Measurements from ENCODE around the gene CD68.
"Not testable (repeated sequence)": the region's sequence is repeated elsewhere in the genome, so short reads cannot be mapped to it uniquely, and the experiment has no call there.

CD68 gene

DNA sequence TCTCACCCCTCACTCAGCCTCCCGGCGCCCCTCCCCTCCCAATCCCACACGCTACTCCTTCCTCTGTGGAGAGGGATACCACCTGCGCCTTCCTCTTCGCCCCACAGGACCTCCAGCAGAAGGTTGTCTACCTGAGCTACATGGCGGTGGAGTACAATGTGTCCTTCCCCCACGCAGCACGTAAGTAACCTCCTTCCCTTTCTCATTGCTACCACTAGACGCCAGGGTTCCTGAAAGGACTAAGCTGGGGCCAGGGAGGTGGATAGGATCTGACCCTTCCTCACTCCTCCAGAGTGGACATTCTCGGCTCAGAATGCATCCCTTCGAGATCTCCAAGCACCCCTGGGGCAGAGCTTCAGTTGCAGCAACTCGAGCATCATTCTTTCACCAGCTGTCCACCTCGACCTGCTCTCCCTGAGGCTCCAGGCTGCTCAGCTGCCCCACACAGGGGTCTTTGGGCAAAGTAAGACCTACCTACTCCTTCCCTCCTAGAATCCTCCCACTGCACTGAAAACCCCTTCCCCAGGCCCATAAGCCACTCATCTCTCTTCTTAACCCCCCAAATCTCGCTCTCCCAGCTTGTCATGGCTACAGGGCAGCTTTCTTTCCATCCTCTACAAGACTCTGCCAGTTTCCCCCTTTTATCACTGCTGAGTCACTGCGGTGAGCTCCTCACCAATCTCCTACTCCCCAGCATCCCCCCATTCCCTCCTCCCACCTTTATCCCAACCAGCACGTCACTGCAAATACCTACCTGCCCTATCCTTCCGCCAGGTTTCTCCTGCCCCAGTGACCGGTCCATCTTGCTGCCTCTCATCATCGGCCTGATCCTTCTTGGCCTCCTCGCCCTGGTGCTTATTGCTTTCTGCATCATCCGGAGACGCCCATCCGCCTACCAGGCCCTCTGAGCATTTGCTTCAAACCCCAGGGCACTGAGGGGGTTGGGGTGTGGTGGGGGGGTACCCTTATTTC, 1.5 kb downstream of the CD68 start:
- DNase-seq, result no peak

DNA sequence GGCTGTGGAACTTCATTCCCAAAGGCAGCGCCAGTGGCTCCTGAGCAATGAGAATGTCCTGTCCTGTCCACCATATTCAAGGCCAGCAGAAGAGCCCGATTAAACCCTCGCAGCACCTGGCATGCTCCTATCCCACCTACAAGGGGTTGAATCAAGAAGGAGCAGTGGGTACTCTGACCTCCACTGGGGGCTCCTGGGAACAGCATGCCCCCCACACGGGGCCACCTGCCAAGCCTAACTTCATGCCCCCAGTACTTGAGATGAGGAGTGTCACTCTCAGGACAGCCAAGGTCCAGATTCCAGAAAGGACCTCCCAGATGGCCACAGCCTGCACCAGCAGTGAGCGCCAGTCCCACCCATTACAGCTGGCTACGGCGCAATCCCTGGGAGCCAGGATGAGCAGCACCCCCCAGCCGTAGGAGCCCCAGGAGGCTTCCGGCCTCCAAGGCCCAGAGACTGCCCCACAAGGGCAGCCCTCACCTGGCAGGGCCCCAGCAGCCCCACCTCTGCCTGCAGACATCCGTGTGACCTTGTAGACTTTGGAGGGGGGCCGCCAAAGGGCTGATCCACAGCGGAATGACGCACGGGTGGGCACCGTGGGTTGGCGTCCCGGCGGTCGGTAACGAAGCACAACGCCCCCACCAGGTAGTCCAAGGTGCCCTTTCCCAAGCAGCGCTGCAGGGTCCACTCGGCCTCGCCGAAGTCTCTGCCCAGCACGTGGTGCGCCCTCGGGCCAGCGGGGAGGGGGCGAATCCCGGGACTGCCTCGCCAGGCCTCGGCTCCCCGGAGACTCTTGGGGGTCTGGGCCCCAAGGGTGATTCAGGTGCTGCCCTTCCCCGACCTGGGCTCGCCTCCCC, 3.2 kb downstream of the CD68 start:
- peak in 4 of 58 donors; percentile 43 to 52 (median 48) for DNase-seq

DNA sequence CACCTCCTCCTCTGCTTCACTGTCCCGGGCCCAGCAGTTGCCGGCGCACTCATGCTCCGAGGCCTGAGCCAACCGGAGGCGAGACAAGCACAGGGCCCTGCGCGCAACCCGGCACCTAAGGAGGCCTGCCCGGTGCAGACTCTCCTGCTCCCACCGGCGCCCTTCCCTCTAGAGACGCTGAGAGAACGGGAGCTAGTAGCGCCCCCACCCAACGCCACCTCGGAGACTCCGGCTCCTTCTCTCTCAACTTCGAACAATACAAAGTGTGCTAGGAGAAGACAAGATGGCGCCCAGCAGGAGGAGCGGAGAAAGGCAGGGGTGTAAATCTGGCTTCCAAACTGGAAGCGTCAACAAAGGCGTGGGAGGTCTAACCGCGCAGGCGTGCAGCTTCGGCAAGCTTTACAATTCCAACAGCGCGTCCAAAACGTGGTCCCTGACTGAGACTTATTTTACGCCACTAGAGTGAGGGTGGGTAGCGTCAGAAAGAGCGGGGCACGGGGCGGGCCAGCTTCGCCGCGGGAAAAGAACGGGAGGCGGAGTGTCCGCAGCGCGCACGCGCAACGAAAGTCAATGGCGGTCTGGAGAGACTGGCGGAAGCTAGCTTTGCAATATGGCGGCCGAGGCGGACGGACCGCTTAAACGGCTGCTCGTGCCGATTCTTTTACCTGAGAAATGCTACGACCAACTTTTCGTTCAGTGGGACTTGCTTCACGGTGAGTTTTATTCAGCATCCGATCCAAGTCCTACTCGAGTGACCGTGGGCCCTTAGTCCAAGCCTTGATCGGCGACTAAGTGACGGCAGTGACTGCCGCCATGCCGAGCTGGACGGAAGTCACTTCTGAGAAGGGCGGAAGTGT, 4.0 kb downstream of the CD68 start, which contains the start of gene MPDU1:
MPDU1 (plus strand) TSS at position 600 of the 857 bp plus-strand sequence; CDS start at position 611, 11 bp downstream.
- DNase-seq, result peak; percentile 75 to 100 (median 96)

DNA sequence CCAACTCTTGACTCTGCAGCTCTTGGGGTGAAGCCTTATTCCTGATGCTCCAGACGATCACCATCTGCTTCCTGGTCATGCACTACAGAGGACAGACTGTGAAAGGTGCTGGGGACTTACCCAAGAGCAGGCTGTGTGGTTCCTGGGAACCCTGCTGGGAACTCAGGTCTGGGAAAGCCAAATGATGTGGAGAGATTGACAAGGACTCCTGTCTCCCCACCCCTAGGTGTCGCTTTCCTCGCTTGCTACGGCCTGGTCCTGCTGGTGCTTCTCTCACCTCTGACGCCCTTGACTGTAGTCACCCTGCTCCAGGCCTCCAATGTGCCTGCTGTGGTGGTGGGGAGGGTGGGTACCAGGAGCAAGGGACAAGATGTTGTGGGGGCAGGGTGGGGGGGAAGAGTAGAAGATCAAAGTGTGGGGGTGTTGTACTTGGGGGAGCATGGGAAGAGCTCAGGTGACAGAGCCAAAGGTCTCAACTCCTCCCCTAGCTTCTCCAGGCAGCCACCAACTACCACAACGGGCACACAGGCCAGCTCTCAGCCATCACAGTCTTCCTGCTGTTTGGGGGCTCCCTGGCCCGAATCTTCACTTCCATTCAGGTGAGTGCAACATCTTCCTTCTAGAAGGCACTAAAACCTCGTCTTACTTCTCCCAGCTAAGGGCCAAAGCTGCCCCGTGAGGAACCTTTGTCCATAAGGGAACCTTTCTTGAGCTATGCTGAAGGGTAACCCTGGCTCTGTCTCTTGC, 7.4 kb downstream of the CD68 start:
- no peak for DNase-seq

- peak in 5 of 58 donors; percentile 15 to 40 (median 21) for DNase-seq
Measured at GRCh38 chr17:7587420-7588151, 8.1 kb downstream of the CD68 start.

DNA sequence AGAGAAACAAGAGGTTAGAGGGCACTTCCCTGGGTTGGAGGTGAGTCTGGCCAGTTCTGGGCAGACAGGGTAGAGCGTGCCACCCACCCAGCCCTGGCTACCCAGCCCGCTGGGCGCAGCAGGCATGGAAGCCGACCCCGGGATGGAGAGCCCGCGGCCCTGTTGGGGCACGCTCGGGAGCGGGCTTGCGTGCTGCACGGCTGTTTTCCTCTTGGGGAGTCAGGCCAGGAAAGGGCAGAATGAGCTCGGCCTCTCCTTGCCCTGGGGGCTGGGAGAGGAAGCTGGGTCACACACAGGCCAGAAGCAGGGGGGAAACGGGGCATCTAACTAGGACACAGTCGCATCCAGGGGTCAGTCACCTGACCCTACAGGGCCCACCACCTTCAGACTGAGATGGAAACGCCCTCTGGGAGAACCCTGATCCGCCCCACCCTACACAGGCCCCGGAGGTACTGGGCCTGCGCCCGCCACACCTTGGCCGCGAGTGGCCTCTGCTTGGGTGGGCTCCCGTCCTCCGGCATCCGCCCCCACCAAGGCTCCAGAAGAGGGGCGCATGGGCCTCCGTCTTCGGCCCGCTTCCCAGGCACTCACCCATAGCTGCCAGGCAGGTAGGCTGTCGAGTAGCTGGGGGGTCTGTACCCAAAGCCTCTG, 9.2 kb downstream of the CD68 start:
- DNase-seq, result peak in 1 of 58 donors; percentile 21

GRCh38 chr17:7589204-7589868, 9.9 kb downstream of the CD68 start:
- DNase-seq, result peak in 55 of 58 donors; percentile 35 to 90 (median 70)

DNA sequence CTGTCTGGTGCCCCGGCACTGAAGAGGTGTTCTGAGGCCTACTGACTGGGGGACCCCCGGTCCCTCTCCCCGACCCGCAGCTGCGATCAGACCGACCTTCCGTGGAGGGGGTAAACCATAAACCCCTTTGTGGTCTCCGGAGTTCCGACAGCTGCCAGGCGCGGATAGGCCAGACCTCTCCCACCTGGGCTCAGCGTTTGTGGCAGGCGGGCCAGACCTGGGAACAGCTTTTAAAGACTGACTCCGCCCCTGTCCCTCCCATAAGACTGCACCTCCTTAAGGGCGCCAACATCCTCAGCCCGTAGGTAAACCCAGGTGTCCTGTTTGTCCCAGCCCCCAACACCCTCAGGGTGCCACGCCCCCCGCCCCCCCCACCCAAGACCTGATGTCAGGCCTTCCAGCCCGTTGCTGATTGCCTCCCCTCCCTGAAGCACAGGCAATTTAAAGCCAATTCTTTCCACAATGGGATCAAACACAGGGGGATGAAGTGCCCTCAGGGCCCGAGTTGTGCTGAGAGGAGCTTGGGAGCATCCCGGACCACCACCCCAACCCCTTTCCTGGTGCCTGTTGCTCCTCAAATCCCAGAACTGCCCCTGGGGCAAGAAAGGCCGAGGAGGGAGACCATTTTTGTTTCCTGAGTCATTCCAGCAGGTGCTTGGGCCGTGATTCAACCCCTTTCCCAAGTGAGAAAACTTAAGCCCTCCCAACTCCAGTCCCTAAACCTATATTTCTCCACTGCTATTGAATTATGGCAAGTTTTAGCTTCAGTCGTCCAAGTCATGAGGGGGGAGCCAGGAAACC, 10.7 kb downstream of the CD68 start, which contains the start of gene SOX15:
SOX15 (minus strand) TSS at position 204 of the 801 bp plus-strand sequence. CDS start 418 bp downstream, outside the sequence.
- DNase-seq, result no peak

GRCh38 chr17:7590743-7591142, 11.3 kb downstream of the CD68 start:
- DNase-seq, result no peak

DNA sequence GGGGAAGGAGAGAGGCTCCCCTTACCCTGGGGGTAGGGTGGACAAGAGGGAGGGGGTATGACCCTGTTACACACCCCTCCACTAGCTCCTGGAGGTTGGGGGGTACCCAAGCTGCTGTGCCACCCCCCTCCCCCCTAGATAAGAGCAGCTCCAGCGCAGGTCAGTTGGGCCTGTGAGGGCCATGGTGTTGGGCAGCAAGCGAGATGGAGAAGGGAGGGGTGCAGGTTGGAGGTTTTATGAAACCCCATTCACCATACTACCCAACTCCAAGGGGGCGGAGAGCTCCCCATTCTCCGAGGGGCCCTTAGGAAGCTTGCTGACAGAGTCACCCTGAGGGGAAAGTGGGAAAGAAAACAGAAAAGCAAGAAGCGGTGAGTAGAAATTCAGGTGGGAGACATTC, 12.2 kb downstream of the CD68 start:
- no peak for DNase-seq

- DNase-seq, result no peak
Measured at GRCh38 chr17:7592422-7593021, 13.1 kb downstream of the CD68 start.

- peak in 1 of 58 donors; percentile 18 for DNase-seq
Measured at GRCh38 chr17:7593296-7593695, 13.9 kb downstream of the CD68 start.

GRCh38 chr17:7597561-7597960, 18.1 kb downstream of the CD68 start:
- DNase-seq, result not testable (repeated sequence)

- no peak for DNase-seq
Measured at GRCh38 chr17:7606280-7606679, 26.8 kb downstream of the CD68 start.

GRCh38 chr17:7610641-7611040, 31.2 kb downstream of the CD68 start:
- DNase-seq, result no peak

GRCh38 chr17:7611635-7612293, 32.3 kb downstream of the CD68 start:
- DNase-seq, result no peak
